Tibial nerve (tissue), 4 donors: Measurements from ENCODE around the gene MLPH. TPM values are rescaled to one million over a fixed set of nuclear protein-coding genes. Genes with fewer than 3 reads are reported as not detected.

Experiments used
- DNase-seq, 2 donors: peaks; one replicate each; pipeline ENCODE4 v3.0.0-alpha.2; 2019; ENCODE audit warnings: low spot score in 2 of 2
- H3K27ac ChIP-seq, 4 donors: fragments of 200-600 bp; sonication (generic) in 3 of 4; one replicate each; pipeline ENCODE4 v1.5.1; 2017 to 2019; ENCODE audit warnings: mild to moderate bottlenecking in 1 of 4
- H3K27me3 ChIP-seq, 2 donors: fragments of 200-600 bp; sonication (generic) in 1 of 2; one replicate each; pipeline versions ENCODE4 v1.5.1 to v1.6.0; 2017 to 2019
- H3K36me3 ChIP-seq, 3 donors: fragments of 200-600 bp; sonication (generic); one replicate each; pipeline ENCODE4 v1.5.1; 2018 to 2019
- H3K4me1 ChIP-seq, 4 donors: fragments of 200-600 bp; sonication (generic) in 3 of 4; one replicate each; pipeline ENCODE4 v1.5.1; 2017 to 2019
- H3K4me3 ChIP-seq, 4 donors: fragments of 200-600 bp; sonication (generic) in 3 of 4; one replicate each; pipeline ENCODE4 v1.5.1; 2017 to 2019; ENCODE audit warnings: mild to moderate bottlenecking in 1 of 4, moderate library complexity in 1 of 4
- H3K9me3 ChIP-seq, 4 donors: fragments of 200-600 bp; sonication (generic) in 3 of 4; one replicate each; pipeline ENCODE4 v1.5.1; 2017 to 2019
- CTCF ChIP-seq, 5 experiments: fragments of 200-600 bp in 3 of 5; fragments of 450-650 bp in 2 of 5; sonication (generic) in 3 of 5; IDR thresholded peaks; one replicate each; pipeline ENCODE4 v1.5.1; 2016 to 2019; ENCODE audit warnings: antibody characterized with exemption in 5 of 5, mild to moderate bottlenecking in 3 of 5, moderate library complexity in 2 of 5
- EP300 ChIP-seq, 2 donors: sonication (generic); formaldehyde crosslinking; IDR thresholded peaks; one replicate each; pipeline ENCODE4 v1.6.1; 2017; ENCODE audit warnings: antibody characterized with exemption in 2 of 2, mild to moderate bottlenecking in 1 of 2
- POLR2A ChIP-seq, 2 donors: fragments of 450-650 bp; IDR thresholded peaks; one replicate each; pipeline ENCODE4 v1.6.1; 2017; ENCODE audit warnings: antibody characterized with exemption in 2 of 2, mild to moderate bottlenecking in 2 of 2, moderate library complexity in 2 of 2
- WGBS, 2 donors: methylation state at CpG; one replicate each; pipeline ENCODE4 v1.1.5; 2018; 5-methylcytosine and 5-hydroxymethylcytosine counted together
- total RNA-seq, 4 donors: library from RNA; depleted of rRNA; stranded (reverse); fragments of >200 nt; gene quantifications; one replicate each; pipeline ENCODE4 v1.1.0, GENCODE V29; 2016

MLPH gene
- total RNA-seq, 4 donors from 2014 or later, result 41.4 to 108 (median 62.1) TPM

- Histone ChIP-seq H3K9me3 (no peaks in the 10 kb centered on the region), H3K27ac (no peak overlapping the region), H3K27me3 (peaks cover 0 to 19% of the 10 kb centered on the region in 2 donors), H3K4me1 (peaks cover 0 to 9% (median 0%) of the 10 kb centered on the region in 4 donors), H3K36me3 (no peaks in the 10 kb centered on the region), H3K4me3 (no peak overlapping the region)
- no peak for DNase-seq
- WGBS, 2 donors, result 83 to 84% methylated on average over 16 of the region's 16 CpGs
- no peak for TF ChIP-seq CTCF (IDR thresholded peaks at IDR 0.05)
- no peak for TF ChIP-seq POLR2A (IDR thresholded peaks at IDR 0.05)
- no peak for TF ChIP-seq EP300 (IDR thresholded peaks at IDR 0.05)
These were observed 80.4 kb downstream of the MLPH start for GRCh38 chr2:237567276-237568029.

- Histone ChIP-seq H3K4me1 (peaks cover 0 to 11% (median 0%) of the 10 kb centered on the region in 4 donors), H3K27ac (no peak overlapping the region), H3K36me3 (no peaks in the 10 kb centered on the region), H3K9me3 (no peaks in the 10 kb centered on the region), H3K27me3 (peaks cover 0 to 18% of the 10 kb centered on the region in 2 donors), H3K4me3 (no peak overlapping the region)
- WGBS, 2 donors, result 71 to 85% methylated on average over 8 to 9 of the region's 9 CpGs
- no peak for DNase-seq
- TF ChIP-seq POLR2A (IDR thresholded peaks at IDR 0.05) (no peak), CTCF (IDR thresholded peaks at IDR 0.05) (no peak), EP300 (IDR thresholded peaks at IDR 0.05) (no peak)
These were observed 81.1 kb downstream of the MLPH start for GRCh38 chr2:237568121-237568660.

DNA sequence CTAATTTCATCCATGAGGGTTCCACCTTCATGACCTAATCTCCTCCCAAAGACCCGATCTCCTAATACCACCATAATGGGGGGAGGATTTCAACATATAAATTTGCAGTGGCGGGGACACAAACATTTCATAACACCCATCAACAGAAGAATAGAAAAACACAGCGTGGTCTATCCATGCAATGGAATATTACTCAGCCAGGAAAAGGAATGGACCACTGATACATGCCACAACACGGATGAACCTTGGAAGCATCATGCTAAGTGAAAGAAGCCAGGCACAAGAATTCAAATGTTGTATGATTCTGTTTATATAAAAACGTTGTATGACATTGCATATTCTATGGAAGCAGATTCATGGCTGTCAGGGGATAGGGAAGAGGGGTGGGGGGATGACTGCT, 82.0 kb downstream of the MLPH start:
- H3K4me3 ChIP-seq, result no peak overlapping the region
- no peak for DNase-seq
- peaks cover 0 to 11% (median 0%) of the 10 kb centered on the region in 4 donors for H3K4me1 ChIP-seq
- no peak overlapping the region for H3K27ac ChIP-seq
- H3K9me3 ChIP-seq, result no peaks in the 10 kb centered on the region
- no peaks in the 10 kb centered on the region for H3K36me3 ChIP-seq
- 92 to 95% methylated on average over 5 of the region's 5 CpGs for WGBS, 2 donors
- TF ChIP-seq EP300 (IDR thresholded peaks at IDR 0.05), result no peak
- no peak for TF ChIP-seq POLR2A (IDR thresholded peaks at IDR 0.05)
- TF ChIP-seq CTCF (IDR thresholded peaks at IDR 0.05), result no peak
- H3K27me3 ChIP-seq, result peaks cover 0 to 9% of the 10 kb centered on the region in 2 donors

DNA sequence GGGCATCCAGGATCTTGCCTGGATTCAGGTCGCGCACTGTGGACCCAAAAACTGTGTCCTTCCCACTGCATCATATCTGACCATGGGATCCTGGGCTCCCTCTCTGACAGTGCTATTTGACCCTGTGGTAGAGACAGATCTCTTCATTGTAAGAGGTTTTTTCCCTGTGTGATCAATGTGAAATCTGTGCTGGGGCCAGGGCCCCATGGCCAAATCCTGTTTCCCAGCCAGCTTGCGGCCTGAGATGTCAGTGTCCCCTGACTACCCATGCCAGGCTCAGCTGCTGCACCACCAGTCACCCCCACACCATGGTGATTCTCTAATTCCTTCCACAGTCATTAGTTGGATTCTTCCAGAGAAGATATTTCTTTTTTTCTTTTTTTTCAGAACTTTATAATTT, 82.8 kb downstream of the MLPH start:
- Histone ChIP-seq H3K9me3 (no peaks in the 10 kb centered on the region), H3K4me3 (no peak overlapping the region), H3K27ac (no peak overlapping the region), H3K4me1 (peaks cover 0 to 11% (median 0%) of the 10 kb centered on the region in 4 donors), H3K27me3 (peaks cover 0 to 1% of the 10 kb centered on the region in 2 donors), H3K36me3 (no peaks in the 10 kb centered on the region)
- 94 to 100% methylated on average over 3 of the region's 3 CpGs for WGBS, 2 donors
- TF ChIP-seq POLR2A (IDR thresholded peaks at IDR 0.05), result no peak
- no peak for TF ChIP-seq CTCF (IDR thresholded peaks at IDR 0.05)
- no peak for TF ChIP-seq EP300 (IDR thresholded peaks at IDR 0.05)
- no peak for DNase-seq

DNA sequence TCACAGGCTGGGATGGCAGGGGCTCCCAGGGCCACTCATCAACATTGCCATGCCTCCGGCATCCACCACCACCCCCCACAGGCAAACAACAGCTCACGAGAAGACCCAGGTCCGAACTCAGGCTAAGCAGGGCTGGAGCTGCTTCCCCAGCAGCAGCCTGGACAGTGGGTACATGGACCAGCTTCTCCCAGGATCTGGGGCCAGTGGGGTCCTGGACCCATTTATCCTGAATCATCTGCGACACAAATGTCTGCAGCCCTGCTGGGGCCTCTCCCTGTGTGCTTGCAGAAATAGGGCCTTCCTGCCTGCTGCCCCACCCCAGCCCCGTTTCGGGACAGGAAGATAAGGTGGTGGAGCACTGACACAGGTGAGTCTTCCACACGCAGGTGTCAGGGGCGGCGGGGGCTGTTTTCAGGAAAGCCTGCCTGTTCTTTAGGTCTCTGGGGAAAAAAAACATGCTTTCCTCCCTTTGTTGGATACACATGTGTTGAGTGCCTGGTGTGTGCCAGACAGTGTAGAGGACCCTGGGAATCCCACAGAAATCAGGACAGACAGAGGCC, 83.8 kb downstream of the MLPH start:
- Histone ChIP-seq H3K27ac (no peak overlapping the region), H3K27me3 (no peaks in the 10 kb centered on the region), H3K4me1 (peaks cover 0 to 11% (median 0%) of the 10 kb centered on the region in 4 donors), H3K4me3 (no peak overlapping the region), H3K36me3 (no peaks in the 10 kb centered on the region), H3K9me3 (no peaks in the 10 kb centered on the region)
- WGBS, 2 donors, result 81 to 92% methylated on average over 7 to 9 of the region's 9 CpGs
- TF ChIP-seq EP300 (IDR thresholded peaks at IDR 0.05) (no peak), POLR2A (IDR thresholded peaks at IDR 0.05) (no peak), CTCF (IDR thresholded peaks at IDR 0.05) (no peak)
- no peak for DNase-seq
